IPS DF 6.9 (cell line): Measurements from ENCODE around the gene ZSCAN32.

Experiments
- DNase-seq: peaks from one replicate; pipeline ENCODE4 v3.0.0-alpha.2; 2013; ENCODE audit warnings: low read depth, low spot score
- H3K27ac ChIP-seq: one replicate; pipeline ENCODE4 v1.5.1; 2013; ENCODE audit warnings: low read length, control low read depth
- H3K27me3 ChIP-seq: 2 replicates; pipeline ENCODE4 v1.6.1; 2013; ENCODE audit warnings: mild to moderate bottlenecking, low read length; ENCODE audit not compliant: control insufficient read depth, insufficient read depth
- H3K36me3 ChIP-seq: 2 replicates; pipeline ENCODE4 v1.6.1; 2013; ENCODE audit warnings: low read length; ENCODE audit not compliant: control insufficient read depth, insufficient read depth
- H3K4me1 ChIP-seq: 2 replicates; pipeline ENCODE4 v1.6.1; 2013; ENCODE audit warnings: low read length; ENCODE audit not compliant: control insufficient read depth, insufficient read depth
- H3K4me3 ChIP-seq: 2 replicates; pipeline ENCODE4 v1.5.1; 2013; ENCODE audit warnings: mild to moderate bottlenecking, low read length
- H3K9me3 ChIP-seq: 2 replicates; pipeline ENCODE4 v1.6.1; 2013; ENCODE audit warnings: low read length, inconsistent platforms; ENCODE audit not compliant: control insufficient read depth, insufficient read depth
- WGBS: extraction: QIAGEN DNeasy Blood & Tissue Kit; methylation state at CpG from one replicate; pipeline ENCODE4 v1.1.7; 2013; ENCODE audit warnings: mixed read lengths, missing lambda C conversion rate; ENCODE audit not compliant: insufficient read length, insufficient coverage; 5-methylcytosine and 5-hydroxymethylcytosine counted together

Gene ZSCAN32

DNA sequence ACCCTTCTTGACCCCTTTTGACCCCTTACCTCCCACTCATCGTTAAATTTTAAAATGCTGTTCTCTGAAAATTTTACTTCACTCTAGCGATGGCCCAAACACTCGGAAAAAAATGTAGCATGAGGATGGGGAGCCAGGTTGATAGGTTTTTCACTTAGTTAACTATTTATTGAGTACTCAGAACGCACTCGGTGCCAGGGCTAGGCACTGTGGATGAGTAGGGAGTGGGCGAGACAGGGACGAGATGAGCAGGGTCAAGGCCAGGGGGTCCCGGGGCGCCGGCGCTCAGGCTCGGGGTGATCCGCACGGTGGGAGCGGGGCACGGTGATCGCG is 392 bp downstream of the ZSCAN32 start:
- Histone ChIP-seq H3K27ac (no peak overlapping the region), H3K36me3 (peaks cover 11% of the 10 kb centered on the region), H3K27me3 (no peaks in the 10 kb centered on the region), H3K9me3 (no peaks in the 10 kb centered on the region), H3K4me3 (peak overlapping the region; percentile 57), H3K4me1 (no peaks in the 10 kb centered on the region)
- WGBS = no CpG with 5 or more reads among the region's 18 CpGs
- DNase-seq = no peak

DNA sequence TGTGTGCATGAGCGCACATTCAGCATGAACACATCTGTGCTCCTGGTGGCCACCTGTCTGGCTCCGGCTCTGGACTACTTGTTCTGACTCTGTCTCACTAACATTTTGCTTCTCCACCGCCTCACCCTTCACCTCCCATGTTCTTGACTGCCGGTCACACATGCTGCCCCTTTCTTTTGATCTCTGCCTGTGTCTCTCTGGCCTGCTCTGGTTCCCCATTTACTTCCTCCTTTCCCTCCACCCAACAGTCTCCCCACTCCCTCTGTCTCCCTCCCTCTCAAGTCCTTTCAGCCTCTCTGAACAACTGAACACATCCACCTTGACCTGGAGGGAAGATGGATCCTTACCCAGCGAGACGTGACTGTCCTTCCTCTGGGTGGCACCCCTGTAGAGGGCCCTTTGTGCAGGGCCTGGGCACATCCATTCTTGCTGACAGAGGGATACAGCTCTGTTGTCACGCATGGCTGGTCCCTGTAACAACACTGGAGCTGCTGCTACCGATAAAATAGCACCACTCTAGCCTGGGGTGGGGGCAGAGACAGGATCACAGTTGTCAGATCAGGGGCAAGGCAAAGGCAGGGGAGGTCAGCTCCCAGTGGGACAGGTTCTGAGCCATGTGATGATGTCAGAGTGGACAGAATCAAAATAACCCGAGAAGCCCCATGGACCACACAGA is 11.0 kb downstream of the ZSCAN32 start:
- no CpG with 5 or more reads among the region's 9 CpGs for whole genome bisulfite sequencing
- no peak for DNase-seq
- Histone ChIP-seq H3K36me3 (peaks cover 20% of the 10 kb centered on the region), H3K4me1 (no peaks in the 10 kb centered on the region), H3K27me3 (no peaks in the 10 kb centered on the region), H3K9me3 (peaks cover 2% of the 10 kb centered on the region; the same call in 1 of the 2 replicates), H3K27ac (no peak overlapping the region), H3K4me3 (no peak overlapping the region)

- Histone ChIP-seq H3K4me3 (no peak overlapping the region), H3K27ac (no peak overlapping the region), H3K27me3 (no peaks in the 10 kb centered on the region), H3K9me3 (peaks cover 11% of the 10 kb centered on the region), H3K4me1 (no peaks in the 10 kb centered on the region), H3K36me3 (peaks cover 29% of the 10 kb centered on the region)
- WGBS = no CpG with 5 or more reads among the region's 6 CpGs
- DNase-seq = no peak
Observed at GRCh38 chr16:3388325-3388724, 12.5 kb downstream of the ZSCAN32 start.

GRCh38 chr16:3383045-3383448 is 17.8 kb downstream of the ZSCAN32 start:
- Histone ChIP-seq H3K4me1 (no peaks in the 10 kb centered on the region), H3K27me3 (no peaks in the 10 kb centered on the region), H3K27ac (no peak overlapping the region), H3K36me3 (peaks cover 29% of the 10 kb centered on the region), H3K4me3 (no peak overlapping the region), H3K9me3 (peaks cover 27% of the 10 kb centered on the region)
- DNase-seq = no peak
- no CpG with 5 or more reads among the region's 10 CpGs for WGBS

- peaks cover 12% of the 10 kb centered on the region for H3K9me3 ChIP-seq
- no peak overlapping the region for H3K27ac ChIP-seq
- no peak for DNase-seq
- no peak overlapping the region for H3K4me3 ChIP-seq
- H3K4me1 ChIP-seq = no peaks in the 10 kb centered on the region
- H3K27me3 ChIP-seq = no peaks in the 10 kb centered on the region; the same call in 1 of the 2 replicates
- peaks cover 8% of the 10 kb centered on the region; the same call in 1 of the 2 replicates for H3K36me3 ChIP-seq
Observed at GRCh38 chr16:3377917-3378316, 22.9 kb downstream of the ZSCAN32 start.

DNA sequence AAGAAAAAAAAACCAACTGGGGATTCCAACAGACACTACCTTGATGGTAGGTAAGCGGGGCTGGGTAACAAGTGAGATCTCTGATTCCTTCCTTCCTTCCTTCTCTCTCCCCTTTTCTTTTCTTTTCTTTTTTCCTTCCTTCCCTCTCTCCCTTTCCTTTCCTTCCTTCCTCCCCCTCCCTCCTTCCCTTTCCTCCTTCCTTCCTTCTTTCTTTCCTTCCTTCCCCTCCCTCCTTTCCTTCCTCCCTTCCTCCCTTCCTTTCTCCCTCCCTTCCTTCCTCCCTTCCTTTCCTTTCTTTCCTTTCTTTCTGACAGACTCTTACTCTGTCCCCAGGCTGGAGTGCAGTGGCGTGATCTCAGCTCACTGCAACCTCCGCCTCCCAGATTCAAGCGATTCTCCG is 25.1 kb downstream of the ZSCAN32 start:
- Histone ChIP-seq H3K27me3 (no peaks in the 10 kb centered on the region; the same call in 1 of the 2 replicates), H3K4me3 (no peak overlapping the region), H3K4me1 (no peaks in the 10 kb centered on the region), H3K9me3 (peaks cover 4% of the 10 kb centered on the region), H3K36me3 (no peaks in the 10 kb centered on the region), H3K27ac (no peak overlapping the region)
- DNase-seq = no peak
- no CpG with 5 or more reads among the region's 5 CpGs for WGBS

DNA sequence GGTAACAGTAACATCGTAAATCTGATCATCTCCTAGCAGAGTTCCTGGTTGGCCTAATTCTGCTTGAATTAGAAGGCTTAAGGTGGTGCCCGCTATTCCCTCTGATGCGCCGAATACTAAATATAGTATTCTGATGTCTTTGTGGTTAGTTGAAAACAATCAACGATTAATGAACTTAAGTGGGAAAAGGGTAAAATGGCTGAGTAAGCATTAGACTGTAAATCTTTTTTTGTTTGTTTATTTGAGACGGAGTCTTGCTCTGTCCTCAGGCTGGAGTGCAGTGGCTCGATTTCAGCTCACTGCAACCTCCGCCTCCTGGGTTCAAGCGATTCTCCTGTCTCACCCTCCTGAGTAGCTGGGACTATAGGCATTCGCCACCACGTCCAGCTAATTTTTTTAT is 31.7 kb downstream of the ZSCAN32 start:
- no CpG with 5 or more reads among the region's 11 CpGs for WGBS
- no peak overlapping the region for H3K27ac ChIP-seq
- no peaks in the 10 kb centered on the region; the same call in 1 of the 2 replicates for H3K27me3 ChIP-seq
- no peaks in the 10 kb centered on the region for H3K36me3 ChIP-seq
- DNase-seq = no peak
- no peaks in the 10 kb centered on the region; the same call in 1 of the 2 replicates for H3K4me1 ChIP-seq
- H3K9me3 ChIP-seq = no peaks in the 10 kb centered on the region; the same call in 1 of the 2 replicates
- no peak overlapping the region for H3K4me3 ChIP-seq

DNA sequence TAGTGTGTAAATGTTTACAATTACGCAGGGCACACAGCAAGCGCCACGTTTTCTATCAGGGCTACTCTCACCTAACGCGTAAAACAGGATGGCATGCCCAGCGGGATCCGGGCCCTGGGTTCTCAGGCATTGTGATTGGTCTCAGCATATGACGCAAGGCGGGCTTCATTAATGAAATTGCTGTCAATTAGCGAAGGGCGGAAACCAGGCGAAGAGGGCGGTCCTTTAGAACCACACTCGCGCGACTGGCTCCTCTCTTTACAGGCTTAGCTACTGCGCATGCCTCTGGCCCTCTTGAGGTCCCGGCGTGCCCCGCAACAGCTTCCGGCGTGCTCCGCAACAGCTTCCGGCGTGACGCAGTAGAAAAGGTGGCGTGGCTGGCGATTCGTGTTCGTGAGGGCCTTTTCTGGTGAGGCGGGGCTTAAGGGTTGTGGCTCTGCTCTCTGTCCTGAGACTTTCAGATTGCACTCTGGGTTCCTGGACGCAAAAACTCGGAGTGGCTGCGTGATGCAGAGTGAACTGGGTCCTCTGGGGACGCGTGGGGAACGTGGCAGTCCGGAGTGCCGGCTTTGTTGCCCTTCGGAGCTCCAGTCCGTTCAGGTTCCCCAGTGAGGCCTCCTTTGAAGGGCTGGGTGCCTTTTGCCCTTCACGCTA is 35.9 kb downstream of the ZSCAN32 start:
- no CpG with 5 or more reads among the region's 42 CpGs for WGBS
- H3K9me3 ChIP-seq = no peaks in the 10 kb centered on the region; the same call in 1 of the 2 replicates
- H3K36me3 ChIP-seq = no peaks in the 10 kb centered on the region
- H3K27ac ChIP-seq = no peak overlapping the region
- no peak for DNase-seq
- no peaks in the 10 kb centered on the region for H3K27me3 ChIP-seq
- H3K4me3 ChIP-seq = no peak overlapping the region
- H3K4me1 ChIP-seq = no peaks in the 10 kb centered on the region; the same call in 1 of the 2 replicates

GRCh38 chr16:3363793-3364192 is 37.0 kb downstream of the ZSCAN32 start:
- H3K4me1 ChIP-seq = no peaks in the 10 kb centered on the region; the same call in 1 of the 2 replicates
- no CpG with 5 or more reads among the region's 7 CpGs for WGBS
- no peaks in the 10 kb centered on the region for H3K36me3 ChIP-seq
- no peak overlapping the region for H3K4me3 ChIP-seq
- no peak for DNase-seq
- H3K27ac ChIP-seq = no peak overlapping the region
- H3K27me3 ChIP-seq = no peaks in the 10 kb centered on the region
- no peaks in the 10 kb centered on the region; the same call in 1 of the 2 replicates for H3K9me3 ChIP-seq

DNA sequence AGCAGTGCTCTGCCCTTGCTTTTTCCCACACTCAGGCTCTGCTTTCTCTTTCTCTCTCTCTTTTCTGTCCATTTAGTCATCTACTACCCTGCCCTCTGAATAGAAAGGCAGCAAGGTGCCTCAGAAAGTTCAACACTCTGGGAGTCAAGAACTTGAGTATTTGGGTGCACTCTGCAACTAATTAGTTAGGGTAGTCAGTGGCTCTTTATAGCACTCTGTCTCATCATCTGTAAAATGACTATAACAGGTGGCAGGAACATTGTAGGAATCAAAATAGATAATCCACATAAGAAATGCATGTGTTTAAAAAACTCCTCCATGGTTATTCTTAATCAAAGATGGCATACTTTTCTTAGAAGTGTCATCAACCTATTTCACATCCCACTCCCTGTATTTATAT is 37.9 kb downstream of the ZSCAN32 start:
- Histone ChIP-seq H3K4me1 (no peaks in the 10 kb centered on the region; the same call in 1 of the 2 replicates), H3K36me3 (no peaks in the 10 kb centered on the region), H3K27ac (no peak overlapping the region), H3K9me3 (no peaks in the 10 kb centered on the region; the same call in 1 of the 2 replicates), H3K27me3 (no peaks in the 10 kb centered on the region), H3K4me3 (no peak overlapping the region)
- DNase-seq = no peak

DNA sequence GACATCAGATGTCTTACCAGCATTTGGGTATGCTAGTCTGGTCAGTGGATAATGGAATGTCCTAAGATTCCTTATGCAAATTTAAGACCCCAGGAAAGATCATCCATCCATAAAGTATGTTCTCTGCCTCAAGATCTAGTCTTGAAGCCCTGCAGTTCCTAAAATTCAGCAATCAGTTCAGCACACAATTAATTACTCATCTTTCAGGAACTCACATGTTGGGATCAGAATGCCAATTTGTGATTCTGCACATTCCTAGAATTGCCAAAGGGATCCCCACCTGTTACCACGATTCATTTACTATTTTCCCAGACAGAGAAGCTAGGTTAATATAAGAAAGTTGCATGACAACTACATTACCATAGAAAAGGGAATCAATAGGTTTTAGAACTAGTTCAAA is 41.9 kb downstream of the ZSCAN32 start:
- no CpG with 5 or more reads among the region's 1 CpG for WGBS
- Histone ChIP-seq H3K27me3 (no peaks in the 10 kb centered on the region), H3K4me3 (no peak overlapping the region), H3K27ac (no peak overlapping the region), H3K36me3 (no peaks in the 10 kb centered on the region), H3K4me1 (no peaks in the 10 kb centered on the region), H3K9me3 (no peaks in the 10 kb centered on the region; the same call in 1 of the 2 replicates)
- DNase-seq = no peak
